Pericardium fibroblast (primary cell): ENCODE data around the gene WASHC3. TPM values are rescaled to one million over a fixed set of nuclear protein-coding genes. Genes with fewer than 3 reads are reported as not detected.

Experiments used
- total RNA-seq: library from RNA; depleted of rRNA; stranded (reverse); fragments of >200 nt; gene quantifications from 2 replicates; pipeline ENCODE4 v1.2.3, GENCODE V29; 2015

WASHC3 gene, protein sequence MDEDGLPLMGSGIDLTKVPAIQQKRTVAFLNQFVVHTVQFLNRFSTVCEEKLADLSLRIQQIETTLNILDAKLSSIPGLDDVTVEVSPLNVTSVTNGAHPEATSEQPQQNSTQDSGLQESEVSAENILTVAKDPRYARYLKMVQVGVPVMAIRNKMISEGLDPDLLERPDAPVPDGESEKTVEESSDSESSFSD
- total RNA-seq: 86.9 and 112 TPM in 2 replicates

DNA sequence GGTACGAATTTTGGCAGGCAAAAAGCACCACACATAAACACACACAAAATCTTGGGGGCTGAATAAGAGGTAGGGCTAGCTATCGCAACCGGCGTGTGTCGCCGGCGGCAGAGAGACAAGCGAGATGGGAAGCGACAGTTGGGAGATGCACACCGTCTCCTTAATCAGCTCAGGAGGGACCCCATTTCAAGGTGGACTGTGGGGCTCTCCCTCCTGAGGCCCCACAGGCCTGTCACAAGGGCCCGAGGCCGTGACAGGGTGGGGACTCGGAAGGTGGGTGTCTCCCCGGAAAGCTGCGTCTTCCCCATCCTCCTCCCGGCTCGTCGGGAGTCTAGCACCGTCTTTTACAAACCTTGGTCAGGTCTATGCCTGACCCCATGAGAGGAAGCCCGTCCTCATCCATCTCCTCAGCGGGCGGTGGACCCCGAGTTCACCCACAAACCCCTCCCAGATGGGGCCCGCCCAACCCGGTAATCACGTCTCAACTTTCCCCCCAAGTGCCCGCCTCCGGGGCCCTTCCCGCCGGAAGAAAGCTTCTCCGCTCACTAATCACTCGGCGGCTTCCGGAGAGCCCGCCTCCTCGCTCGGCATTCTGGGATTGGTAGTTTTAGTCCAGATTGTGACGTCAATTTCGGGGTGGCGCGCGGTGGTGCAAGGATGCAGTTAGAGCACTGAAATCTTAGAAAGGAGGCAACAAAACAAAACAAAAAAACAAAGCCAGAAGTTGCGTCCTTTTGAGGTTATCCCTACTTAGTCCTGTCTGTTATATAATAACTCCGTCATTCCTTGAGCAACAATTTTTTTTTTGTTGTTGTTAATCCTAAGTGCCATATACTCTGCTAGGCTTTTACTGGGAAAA, at the start of gene WASHC3:
WASHC3 (minus strand) TSS at position 432 of the 859 bp plus-strand sequence; CDS start at position 403, 29 bp downstream.

Other genes starting within 250 kb of the WASHC3 start
- 7.3 and 18.1 TPM in 2 replicates for gene GNPTAB, start 231.0 kb downstream of the WASHC3 start, total RNA-seq
- gene DRAM1, start 184.4 kb downstream of the WASHC3 start, total RNA-seq: 3.4 and 8.5 TPM in 2 replicates
- 19.0 and 21.4 TPM in 2 replicates for gene NUP37, start 58.1 kb upstream of the WASHC3 start, total RNA-seq
- 2.0 and 2.8 TPM in 2 replicates for gene PARPBP, start 58.2 kb upstream of the WASHC3 start, total RNA-seq
- not detected in 2 replicates for gene PMCH, start 135.8 kb upstream of the WASHC3 start, total RNA-seq